OCI-LY7 (cell line): ENCODE results near the gene BEST2. TPM values are rescaled to one million over a fixed set of nuclear protein-coding genes. Genes with fewer than 3 reads are reported as not detected.
"Not testable (repeated sequence)": the region's sequence is repeated elsewhere in the genome, so short reads cannot be mapped to it uniquely, and the experiment has no call there.

ENCODE experiments used
- BruUV-seq: library from RNA; stranded (reverse); fragments of 400-500 nt; replicated peaks from 2 replicates; lab custom pipeline; 2021; lab: Mats Ljungman, UMichigan
- CTCF ChIA-PET: fragments of 300-600 bp; sonication (Branson Sonifier 250); formaldehyde crosslinking; loops from one replicate; lab custom pipeline; 2022; ENCODE audit warnings: antibody characterized with exemption; ENCODE audit not compliant: unreplicated experiment; lab: Charles Lee
- POLR2A ChIA-PET: fragments of 300-600 bp; sonication (Branson Sonifier 250); formaldehyde crosslinking; loops from one replicate; lab custom pipeline; 2022; ENCODE audit warnings: antibody characterized with exemption; lab: Charles Lee
- DNase-seq: peaks from one replicate; pipeline ENCODE4 v3.0.0-alpha.2; 2015; ENCODE audit warnings: low spot score
- H2AFZ ChIP-seq: fragments of 200-600 bp; sonication (generic), shearing (Covaris generic); 2 replicates; pipeline ENCODE4 v1.6.1; 2014; ENCODE audit warnings: mild to moderate bottlenecking, antibody characterized with exemption, low read length, moderate library complexity
- H3K27ac ChIP-seq: fragments of 200-600 bp; sonication (generic); 2 replicates; pipeline ENCODE4 v1.5.1; 2014; ENCODE audit warnings: mixed run types, low read depth, mild to moderate bottlenecking, moderate library complexity, low read length, inconsistent platforms; ENCODE audit not compliant: poor library complexity, severe bottlenecking
- H3K36me3 ChIP-seq: fragments of 200-600 bp; sonication (generic); 2 replicates; pipeline ENCODE4 v1.6.1; 2014; ENCODE audit warnings: mild to moderate bottlenecking, antibody characterized with exemption, low read length, moderate library complexity, mixed read lengths; ENCODE audit not compliant: insufficient read depth
- H3K4me1 ChIP-seq: fragments of 200-600 bp; sonication (generic); 2 replicates; pipeline ENCODE4 v1.5.1; 2014; ENCODE audit warnings: mild to moderate bottlenecking, low read length; ENCODE audit not compliant: insufficient read depth, poor library complexity, severe bottlenecking
- H3K4me2 ChIP-seq: fragments of 200-600 bp; sonication (generic); 2 replicates; pipeline ENCODE4 v1.6.1; 2014; ENCODE audit warnings: mild to moderate bottlenecking, low read length
- H3K4me3 ChIP-seq: fragments of 200-600 bp; sonication (generic); 2 replicates; pipeline ENCODE4 v1.5.1; 2014; ENCODE audit warnings: mild to moderate bottlenecking, low read depth, low read length; ENCODE audit not compliant: poor library complexity, severe bottlenecking
- H3K79me2 ChIP-seq: fragments of 200-600 bp; sonication (generic); 2 replicates; pipeline ENCODE4 v1.6.1; 2016; ENCODE audit warnings: low read depth, mild to moderate bottlenecking, low read length, moderate library complexity, mixed read lengths; ENCODE audit not compliant: insufficient read depth
- H3K9me2 ChIP-seq: fragments of 200-600 bp; sonication (generic); 2 replicates; pipeline ENCODE4 v1.6.1; 2016; ENCODE audit warnings: mild to moderate bottlenecking, low read length, mixed read lengths; ENCODE audit not compliant: insufficient read depth
- H3K9me3 ChIP-seq: fragments of 200-600 bp; sonication (generic); 2 replicates; pipeline ENCODE4 v1.6.1; 2014; ENCODE audit warnings: mild to moderate bottlenecking, mixed run types, low read length, mixed read lengths
- H4K20me1 ChIP-seq: fragments of 200-600 bp; sonication (generic); 2 replicates; pipeline ENCODE4 v1.6.1; 2014; ENCODE audit warnings: mild to moderate bottlenecking, antibody characterized with exemption, low read length, moderate library complexity, mixed read lengths; ENCODE audit not compliant: insufficient read depth
- CTCF ChIP-seq: fragments of 200-600 bp; sonication (generic); conservative IDR thresholded peaks from 2 replicates; pipeline ENCODE4 v1.5.1; 2014; ENCODE audit warnings: mild to moderate bottlenecking, antibody characterized with exemption, low read length, moderate library complexity, mixed read lengths
- EZH2phosphoT487 ChIP-seq: fragments of 200-600 bp; sonication (generic); IDR thresholded peaks from 2 replicates; pipeline ENCODE4 v1.6.1; 2018; ENCODE audit warnings: low read depth, borderline replicate concordance, mild to moderate bottlenecking, mixed run types, antibody characterized with exemption, low read length, moderate library complexity, mixed read lengths
- intact Hi-C: fragments of 100-400 bp; cut with micrococcal nuclease; formaldehyde crosslinking; loops from one replicate; pipeline ENCODE4 v1.10.0; 2022; ENCODE audit not compliant: unreplicated experiment
- total RNA-seq, 2 experiments: library from RNA; depleted of rRNA in 1 of 2; stranded (reverse); fragments of >200 nt in 1 of 2; shearing (Covaris generic) in 1 of 2; gene quantifications; 2 replicates each; pipeline ENCODE4 v1.2.3, GENCODE V29; 2014 to 2022

Gene BEST2
- total RNA-seq, 2 experiments from 2014 or later: not detected

- H3K4me3 ChIP-seq: peak within 1 kb of the TSS; percentile 82
- no TSS peak for BruUV-seq
- no peak for TF ChIP-seq EZH2phosphoT487
- TF ChIP-seq CTCF: no peak
- intact Hi-C loops: loop anchor here (5.0 kb wide), 1 partner anchor 68 kb away; the partner anchor contains the start of gene JUNB
- H3K4me2 ChIP-seq: peak within 1 kb of the TSS; percentile 84
- peak within 1 kb of the TSS; percentile 74 for H3K27ac ChIP-seq
- ChIA-PET CTCF (interaction anchor here (1.8 kb wide), 1 partner anchor 10 kb away, joined by 14 read pairs; the partner anchor contains the start of gene TRIR), POLR2A (interaction anchor here (0.6 to 3.6 kb wide), 5 partner anchors 9 to 156 kb away, joined by 3 to 32 read pairs (median 4); partner anchors contain the start of genes GET3 and TRIR)
- H3K9me2 ChIP-seq: no peaks in the 10 kb centered on the region
- H3K79me2 ChIP-seq: peaks cover 52% of the 10 kb centered on the region
- H3K9me3 ChIP-seq: no peaks in the 10 kb centered on the region
- peak; percentile 82 for DNase-seq
- H3K36me3 ChIP-seq: peaks cover 55% of the 10 kb centered on the region
- peaks cover 8% of the 10 kb centered on the region; the same call in 1 of the 2 replicates for H4K20me1 ChIP-seq
- peak within 1 kb of the TSS; percentile 31; the same call in 1 of the 2 replicates for H2AFZ ChIP-seq
- H3K4me1 ChIP-seq: peaks cover 26% of the 10 kb centered on the region
Measured at GRCh38 chr19:12723641-12724426, 27.8 kb upstream of the BEST2 start, which contains the start of gene TNPO2. TSS of gene TNPO2 (minus strand) at chr19:12723932. CDS start at chr19:12720977, 2,955 bp downstream.

- H3K9me3 ChIP-seq, H4K20me1 ChIP-seq, H3K9me2 ChIP-seq, BruUV-seq, H3K4me2 ChIP-seq, H3K4me3 ChIP-seq, H3K27ac ChIP-seq, H2AFZ ChIP-seq, DNase-seq, intact Hi-C loops, POLR2A ChIA-PET: not testable (repeated sequence)
- CTCF ChIA-PET: interaction anchor here (0.7 kb wide), 1 partner anchor 21 kb away, joined by 4 read pairs; no protein-coding TSS in a partner anchor
- H3K79me2 ChIP-seq: peaks cover 49% of the 10 kb centered on the region
- H3K36me3 ChIP-seq: peaks cover 55% of the 10 kb centered on the region
- peaks cover 35% of the 10 kb centered on the region for H3K4me1 ChIP-seq
Measured at GRCh38 chr19:12725612-12726011, 26.0 kb upstream of the BEST2 start.

- peak; percentile 39 for DNase-seq
- Histone ChIP-seq H3K4me2 (peak overlapping the region; percentile 32; the same call in 1 of the 2 replicates), H4K20me1 (no peaks in the 10 kb centered on the region), H3K9me3 (no peaks in the 10 kb centered on the region), H2AFZ (no peak overlapping the region), H3K4me1 (peaks cover 32% of the 10 kb centered on the region), H3K36me3 (peaks cover 57% of the 10 kb centered on the region), H3K27ac (peak overlapping the region; percentile 63), H3K9me2 (no peaks in the 10 kb centered on the region), H3K4me3 (no peak overlapping the region), H3K79me2 (peaks cover 49% of the 10 kb centered on the region)
- BruUV-seq: no TSS peak
- intact Hi-C loops: no loop called here
- POLR2A ChIA-PET: no interaction called here
- TF ChIP-seq CTCF (no peak), EZH2phosphoT487 (no peak)
- CTCF ChIA-PET: no interaction called here
Measured at GRCh38 chr19:12726988-12727316, 24.6 kb upstream of the BEST2 start.
